WERI-Rb-1 (cell line): Measurements from ENCODE around the gene FRMD8.

ENCODE experiments used
- DNase-seq: peaks from one replicate; pipeline ENCODE4 v3.0.0-alpha.2; 2020
- H3K27ac ChIP-seq: fragments of 250-450 bp; sonication (Bioruptor Pico); 2 replicates; pipeline ENCODE4 v1.5.1; 2020; ENCODE audit warnings: mild to moderate bottlenecking, moderate library complexity
- H3K27me3 ChIP-seq: fragments of 250-450 bp; sonication (Bioruptor Pico); 2 replicates; pipeline ENCODE4 v1.5.1; 2021; ENCODE audit warnings: mild to moderate bottlenecking, low read depth, moderate library complexity; ENCODE audit not compliant: insufficient read depth, severe bottlenecking
- H3K36me3 ChIP-seq: fragments of 250-450 bp; sonication (Bioruptor Pico); 2 replicates; pipeline ENCODE4 v1.5.1; 2020; ENCODE audit warnings: mild to moderate bottlenecking, moderate library complexity
- H3K4me3 ChIP-seq: 2 replicates; pipeline ENCODE4 v1.5.1; 2011; ENCODE audit warnings: low read depth, mild to moderate bottlenecking, control low read depth, low read length
- H3K9me3 ChIP-seq: fragments of 250-450 bp; sonication (Bioruptor Pico); 2 replicates; pipeline ENCODE4 v1.5.1; 2021; ENCODE audit warnings: mild to moderate bottlenecking, moderate library complexity; ENCODE audit not compliant: severe bottlenecking
- CTCF ChIP-seq: IDR thresholded peaks from 2 replicates; pipeline ENCODE4 v1.5.1; 2011; ENCODE audit warnings: low read depth, mild to moderate bottlenecking, control low read depth, inconsistent platforms, low read length

FRMD8 gene

GRCh38 chr11:65427691-65428577 lies 41.5 kb downstream of the FRMD8 start:
- Histone ChIP-seq H3K27ac (no peak overlapping the region), H3K4me3 (no peak overlapping the region), H3K27me3 (no peaks in the 10 kb centered on the region), H3K9me3 (no peaks in the 10 kb centered on the region), H3K36me3 (no peaks in the 10 kb centered on the region)
- no peak for DNase-seq
- TF ChIP-seq CTCF: no peak

- no peak for DNase-seq
- no peak for TF ChIP-seq CTCF
- Histone ChIP-seq H3K36me3 (no peaks in the 10 kb centered on the region), H3K27ac (no peak overlapping the region), H3K9me3 (no peaks in the 10 kb centered on the region), H3K27me3 (no peaks in the 10 kb centered on the region), H3K4me3 (no peak overlapping the region)
Observed at GRCh38 chr11:65428578-65429067, 42.2 kb downstream of the FRMD8 start.

- no peaks in the 10 kb centered on the region for H3K36me3 ChIP-seq
- no peak for DNase-seq
- H3K4me3 ChIP-seq: no peak overlapping the region
Observed at GRCh38 chr11:65429068-65429681, 42.7 kb downstream of the FRMD8 start.

GRCh38 chr11:65429724-65430405 lies 43.4 kb downstream of the FRMD8 start:
- Histone ChIP-seq H3K36me3 (no peaks in the 10 kb centered on the region), H3K27ac (no peak overlapping the region), H3K4me3 (no peak overlapping the region), H3K9me3 (no peaks in the 10 kb centered on the region), H3K27me3 (no peaks in the 10 kb centered on the region)
- TF ChIP-seq CTCF: no peak
- DNase-seq: no peak

More at GRCh38 chr11:65429068-65429681, 42.7 kb downstream of the FRMD8 start:
- H3K27me3 ChIP-seq: no peaks in the 10 kb centered on the region
- H3K27ac ChIP-seq: no peak overlapping the region
- TF ChIP-seq CTCF: no peak
- no peaks in the 10 kb centered on the region for H3K9me3 ChIP-seq

GRCh38 chr11:65430406-65431217 lies 44.2 kb downstream of the FRMD8 start:
- H3K4me3 ChIP-seq: no peak overlapping the region
- no peak for TF ChIP-seq CTCF
- DNase-seq: no peak
- no peak overlapping the region for H3K27ac ChIP-seq
- no peaks in the 10 kb centered on the region for H3K36me3 ChIP-seq
- H3K27me3 ChIP-seq: no peaks in the 10 kb centered on the region
- H3K9me3 ChIP-seq: no peaks in the 10 kb centered on the region
